Stimulated activated CD4-positive, alpha-beta T cell treated with anti-CD3 and anti-CD28 coated beads, Interleukin-4, amount 100 ng/mL, for 24 hours (primary cell): ENCODE data around the gene ALOX15B.
"Not testable (repeated sequence)": the region's sequence is repeated elsewhere in the genome, so short reads cannot be mapped to it uniquely, and the experiment has no call there.

Source experiments
- DNase-seq: peaks from one replicate; pipeline ENCODE4 v3.0.0-alpha.2; 2020

ALOX15B gene

GRCh38 chr17:8014558-8014850, 24.4 kb upstream of the ALOX15B start:
- DNase-seq, result no peak

GRCh38 chr17:8015236-8015956, 23.5 kb upstream of the ALOX15B start:
- no peak for DNase-seq

GRCh38 chr17:8015957-8016631, 22.8 kb upstream of the ALOX15B start:
- DNase-seq, result peak; percentile 14

GRCh38 chr17:8016632-8017424, 22.0 kb upstream of the ALOX15B start:
- peak; percentile 51 for DNase-seq

- no peak for DNase-seq
Observed at GRCh38 chr17:8018436-8018835, 20.4 kb upstream of the ALOX15B start.

- DNase-seq, result no peak
Observed at GRCh38 chr17:8019166-8019565, 19.7 kb upstream of the ALOX15B start.

GRCh38 chr17:8019665-8020650, 18.9 kb upstream of the ALOX15B start:
- no peak for DNase-seq

- DNase-seq, result no peak
Observed at GRCh38 chr17:8020776-8021564, 17.9 kb upstream of the ALOX15B start.

- no peak for DNase-seq
Observed at GRCh38 chr17:8021565-8022359, 17.1 kb upstream of the ALOX15B start.

- no peak for DNase-seq
Observed at GRCh38 chr17:8022360-8023003, 16.4 kb upstream of the ALOX15B start.

- not testable (repeated sequence) for DNase-seq
Observed at GRCh38 chr17:8024161-8024560, 14.7 kb upstream of the ALOX15B start.

- no peak for DNase-seq
Observed at GRCh38 chr17:8025176-8025911, 13.5 kb upstream of the ALOX15B start.

- DNase-seq, result no peak
Observed at GRCh38 chr17:8029121-8029520, 9.7 kb upstream of the ALOX15B start.

- no peak for DNase-seq
Observed at GRCh38 chr17:8031261-8031661, 7.6 kb upstream of the ALOX15B start.

GRCh38 chr17:8031950-8032349, 6.9 kb upstream of the ALOX15B start:
- no peak for DNase-seq

GRCh38 chr17:8032442-8032841, 6.4 kb upstream of the ALOX15B start:
- no peak for DNase-seq

GRCh38 chr17:8039611-8040168, 831 bp downstream of the ALOX15B start:
- no peak for DNase-seq

GRCh38 chr17:8041249-8041928, 2.5 kb downstream of the ALOX15B start:
- DNase-seq, result peak; percentile 47

- no peak for DNase-seq
Observed at GRCh38 chr17:8041979-8042378, 3.1 kb downstream of the ALOX15B start.
